HCT116 (cell line): Measurements from ENCODE around the gene KCNJ10. TPM values are rescaled to one million over a fixed set of nuclear protein-coding genes. Genes with fewer than 3 reads are reported as not detected.

ENCODE experiments used
- ATAC-seq: fragments of 200-7000 bp; cut with Tn5 transposase; 2 replicates; pipeline ENCODE4 v1.9.1; 2020; ENCODE audit warnings: mild to moderate bottlenecking, moderate library complexity
- BruUV-seq: library from RNA; stranded (reverse); fragments of 400-500 nt; replicated peaks from 2 replicates; lab custom pipeline; 2021; lab: Mats Ljungman, UMichigan
- CTCF ChIA-PET: fragments of 300-600 bp; sonication (Branson Sonifier 250); formaldehyde crosslinking; loops from one replicate; lab custom pipeline; 2021; ENCODE audit warnings: antibody characterized with exemption; lab: Charles Lee
- POLR2A ChIA-PET: fragments of 300-600, 350-600 bp; sonication (Branson Sonifier 250); formaldehyde crosslinking; loops from one replicate; lab custom pipeline; 2021; ENCODE audit warnings: antibody characterized with exemption; lab: Charles Lee
- RAD21 ChIA-PET, 2 experiments: fragments of 300-600 bp; sonication (Branson Sonifier 250); formaldehyde crosslinking; loops; one replicate each; lab custom pipeline; 2023; ENCODE audit warnings: low total read pairs in 2 of 2; ENCODE audit not compliant: uncharacterized antibody in 2 of 2, unreplicated experiment in 2 of 2, low non-redundant PET in 1 of 2; lab: Charles Lee
- DNase-seq: peaks from one replicate; pipeline ENCODE4 v3.0.0-alpha.2; 2010; ENCODE audit warnings: low read depth, low spot score
- H2AFZ ChIP-seq: fragments of 200-600 bp; shearing (Covaris generic), sonication (generic); 2 replicates; pipeline ENCODE4 v1.6.1; 2017; ENCODE audit warnings: low read depth, mixed run types, mixed read lengths, antibody characterized with exemption, low read length; ENCODE audit not compliant: poor library complexity, severe bottlenecking
- H3K27ac ChIP-seq: 2 replicates; pipeline ENCODE4 v1.5.1; 2012; ENCODE audit warnings: low read depth, low read length
- H3K27me3 ChIP-seq: fragments of 200-600 bp; sonication (generic); 2 replicates; pipeline ENCODE4 v1.6.1; 2016; ENCODE audit warnings: mixed run types, low read length, mixed read lengths; ENCODE audit not compliant: insufficient read depth
- H3K36me3 ChIP-seq, 2 experiments: fragments of 200-500 bp in 1 of 2; fragments of 200-600 bp in 1 of 2; sonication (Bioruptor generic) in 1 of 2; sonication (generic) in 1 of 2; 2 replicates each; pipeline versions ENCODE4 v1.5.1 to v1.6.1; 2014 to 2016; ENCODE audit warnings: low read length in 2 of 2, inconsistent platforms in 1 of 2, mixed read lengths in 1 of 2, mixed run types in 1 of 2; ENCODE audit not compliant: insufficient read depth in 2 of 2, control insufficient read depth in 1 of 2
- H3K4me1 ChIP-seq, 2 experiments: fragments of 200-600 bp in 1 of 2; sonication (generic) in 1 of 2; 2 replicates each; pipeline versions ENCODE4 v1.5.1 to v1.6.1; 2012 to 2017; ENCODE audit warnings: low read length in 2 of 2, inconsistent platforms in 1 of 2, mild to moderate bottlenecking in 1 of 2, mixed read lengths in 1 of 2, mixed run types in 1 of 2, moderate library complexity in 1 of 2; ENCODE audit not compliant: insufficient read depth in 2 of 2, control insufficient read depth in 1 of 2
- H3K4me2 ChIP-seq: fragments of 200-600 bp; sonication (generic); 2 replicates; pipeline ENCODE4 v1.6.1; 2017; ENCODE audit warnings: mixed run types, low read length, mixed read lengths
- H3K4me3 ChIP-seq, 2 experiments: fragments of 200-600 bp in 1 of 2; sonication (generic) in 1 of 2; replicated peaks in 1 of 2; 2 replicates each; pipeline ENCODE4 v1.5.1; 2011 to 2016; ENCODE audit warnings: low read length in 2 of 2, control low read depth in 1 of 2, low read depth in 1 of 2, mild to moderate bottlenecking in 1 of 2, mixed read lengths in 1 of 2, mixed run types in 1 of 2
- H3K79me2 ChIP-seq: fragments of 200-600 bp; sonication (generic); 2 replicates; pipeline ENCODE4 v1.6.1; 2017; ENCODE audit warnings: mild to moderate bottlenecking, mixed run types, low read length, moderate library complexity, mixed read lengths; ENCODE audit not compliant: insufficient read depth
- H3K9ac ChIP-seq: fragments of 200-600 bp; sonication (generic); 2 replicates; pipeline ENCODE4 v1.6.1; 2016; ENCODE audit warnings: low read length, mixed read lengths
- H3K9me2 ChIP-seq: fragments of 200-600 bp; sonication (generic), shearing (Covaris generic); 2 replicates; pipeline ENCODE4 v1.6.1; 2017; ENCODE audit warnings: mixed run types, mild to moderate bottlenecking, moderate library complexity; ENCODE audit not compliant: insufficient read depth
- H3K9me3 ChIP-seq, 2 experiments: fragments of 200-500 bp in 1 of 2; fragments of 200-600 bp in 1 of 2; sonication (Bioruptor generic) in 1 of 2; sonication (generic) in 1 of 2; 2 replicates each; pipeline ENCODE4 v1.6.1; 2014 to 2017; ENCODE audit warnings: low read length in 2 of 2, mixed read lengths in 2 of 2, inconsistent platforms in 1 of 2, low read depth in 1 of 2, mild to moderate bottlenecking in 1 of 2, mixed run types in 1 of 2, moderate library complexity in 1 of 2; ENCODE audit not compliant: control insufficient read depth in 1 of 2, insufficient read depth in 1 of 2
- H4K20me1 ChIP-seq: fragments of 200-600 bp; sonication (generic), shearing (Covaris generic); 2 replicates; pipeline ENCODE4 v1.6.1; 2017; ENCODE audit warnings: mixed run types, mild to moderate bottlenecking, moderate library complexity; ENCODE audit not compliant: insufficient read depth
- CEBPB ChIP-seq: IDR thresholded peaks from 2 replicates; pipeline ENCODE4 v1.6.1; 2012; ENCODE audit warnings: low read depth
- ELF1 ChIP-seq: IDR thresholded peaks from 2 replicates; pipeline ENCODE4 v1.6.1; 2012; ENCODE audit warnings: low read depth, borderline replicate concordance
- EZH2phosphoT487 ChIP-seq: fragments of 200-600 bp; IDR thresholded peaks from 2 replicates; pipeline ENCODE4 v1.6.1; 2018; ENCODE audit warnings: antibody characterized with exemption, borderline replicate concordance
- POLR2A ChIP-seq: IDR thresholded peaks from 2 replicates; pipeline ENCODE4 v1.7.0; 2011; ENCODE audit warnings: borderline replicate concordance; ENCODE audit not compliant: insufficient read depth, insufficient read length; ENCODE audit errors: extremely low read depth
- TCF7L2 ChIP-seq: IDR thresholded peaks from 2 replicates; pipeline ENCODE4 v1.7.0; 2011; ENCODE audit warnings: borderline replicate concordance, inconsistent platforms; ENCODE audit not compliant: insufficient read depth, insufficient read length; ENCODE audit errors: extremely low read depth
- intact Hi-C: fragments of 100-400 bp; cut with micrococcal nuclease; formaldehyde crosslinking; loops from 2 replicates; pipeline ENCODE4 v1.10.0; 2022
- total RNA-seq: library from RNA; stranded (reverse); gene quantifications from one replicate; pipeline ENCODE4 v1.2.1, GENCODE V29; 2021; ENCODE audit not compliant: unreplicated experiment
- TF ChIP-seq, protein P1 (sequence below): IDR thresholded peaks from 2 replicates; pipeline ENCODE4 v1.6.1; 2012; ENCODE audit warnings: low read depth

KCNJ10 gene
- total RNA-seq, 1 experiment from 2014 or later = 0.57 TPM

DNA sequence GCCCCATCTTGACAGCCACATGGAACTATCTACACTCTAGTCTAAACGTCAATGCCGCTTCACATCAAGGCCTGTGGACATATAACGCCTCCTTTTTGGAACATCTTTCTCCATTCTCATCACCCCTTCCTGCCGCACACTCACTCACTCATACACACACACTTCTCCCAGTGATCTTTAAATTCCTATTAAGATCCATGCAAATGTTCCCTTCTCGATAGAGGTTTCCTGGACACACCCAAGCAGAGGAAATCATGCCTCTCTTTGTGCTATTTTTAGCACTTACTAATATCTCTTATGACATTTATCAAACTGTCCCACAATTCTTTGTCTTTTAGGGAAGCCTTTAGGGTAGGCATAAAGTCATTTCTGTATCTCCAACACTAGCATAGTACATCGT, 87.7 kb downstream of the KCNJ10 start:
- Histone ChIP-seq H3K9me3 (no peaks in the 10 kb centered on the region), H3K4me1 (no peaks in the 10 kb centered on the region), H3K4me3 (no peak overlapping the region), H4K20me1 (no peaks in the 10 kb centered on the region), H3K27me3 (peaks cover 39% of the 10 kb centered on the region), H3K9ac (no peak overlapping the region), H3K79me2 (no peaks in the 10 kb centered on the region), H3K4me2 (no peak overlapping the region), H2AFZ (no peak overlapping the region), H3K9me2 (no peaks in the 10 kb centered on the region), H3K36me3 (no peaks in the 10 kb centered on the region), H3K27ac (no peak overlapping the region)
- intact Hi-C loops = no loop called here
- ChIA-PET POLR2A (no interaction called here), RAD21 (no interaction called here), CTCF (no interaction called here)
- TF ChIP-seq CEBPB = no peak
- TF ChIP-seq TCF7L2 = no peak
- TF ChIP-seq POLR2A = no peak
- TF ChIP-seq, protein P1, sequence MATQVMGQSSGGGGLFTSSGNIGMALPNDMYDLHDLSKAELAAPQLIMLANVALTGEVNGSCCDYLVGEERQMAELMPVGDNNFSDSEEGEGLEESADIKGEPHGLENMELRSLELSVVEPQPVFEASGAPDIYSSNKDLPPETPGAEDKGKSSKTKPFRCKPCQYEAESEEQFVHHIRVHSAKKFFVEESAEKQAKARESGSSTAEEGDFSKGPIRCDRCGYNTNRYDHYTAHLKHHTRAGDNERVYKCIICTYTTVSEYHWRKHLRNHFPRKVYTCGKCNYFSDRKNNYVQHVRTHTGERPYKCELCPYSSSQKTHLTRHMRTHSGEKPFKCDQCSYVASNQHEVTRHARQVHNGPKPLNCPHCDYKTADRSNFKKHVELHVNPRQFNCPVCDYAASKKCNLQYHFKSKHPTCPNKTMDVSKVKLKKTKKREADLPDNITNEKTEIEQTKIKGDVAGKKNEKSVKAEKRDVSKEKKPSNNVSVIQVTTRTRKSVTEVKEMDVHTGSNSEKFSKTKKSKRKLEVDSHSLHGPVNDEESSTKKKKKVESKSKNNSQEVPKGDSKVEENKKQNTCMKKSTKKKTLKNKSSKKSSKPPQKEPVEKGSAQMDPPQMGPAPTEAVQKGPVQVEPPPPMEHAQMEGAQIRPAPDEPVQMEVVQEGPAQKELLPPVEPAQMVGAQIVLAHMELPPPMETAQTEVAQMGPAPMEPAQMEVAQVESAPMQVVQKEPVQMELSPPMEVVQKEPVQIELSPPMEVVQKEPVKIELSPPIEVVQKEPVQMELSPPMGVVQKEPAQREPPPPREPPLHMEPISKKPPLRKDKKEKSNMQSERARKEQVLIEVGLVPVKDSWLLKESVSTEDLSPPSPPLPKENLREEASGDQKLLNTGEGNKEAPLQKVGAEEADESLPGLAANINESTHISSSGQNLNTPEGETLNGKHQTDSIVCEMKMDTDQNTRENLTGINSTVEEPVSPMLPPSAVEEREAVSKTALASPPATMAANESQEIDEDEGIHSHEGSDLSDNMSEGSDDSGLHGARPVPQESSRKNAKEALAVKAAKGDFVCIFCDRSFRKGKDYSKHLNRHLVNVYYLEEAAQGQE = no peak
- no peak for TF ChIP-seq EZH2phosphoT487
- no peak for TF ChIP-seq ELF1
- DNase-seq = no peak
- no peak for ATAC-seq
- no TSS peak for BruUV-seq
